Right cardiac atrium (tissue), 5 donors: ENCODE data around the gene SNTG2. TPM values are rescaled to one million over a fixed set of nuclear protein-coding genes. Genes with fewer than 3 reads are reported as not detected.
"Not testable (repeated sequence)": the region's sequence is repeated elsewhere in the genome, so short reads cannot be mapped to it uniquely, and the experiment has no call there.

ENCODE experiments used
- ATAC-seq, 2 donors: fragments of 200-7000 bp; cut with Tn5 transposase; one replicate each; pipeline versions ENCODE4 v1.8.0 to v1.9.1; 2020; ENCODE audit warnings: moderate library complexity in 2 of 2, mild to moderate bottlenecking in 1 of 2
- DNase-seq, 3 donors: peaks; one replicate each; pipeline ENCODE4 v3.0.0-alpha.2; 2020
- H3K27ac ChIP-seq: one replicate; pipeline ENCODE4 v1.5.1; 2013; ENCODE audit warnings: mild to moderate bottlenecking, low read length, control low read depth, moderate library complexity
- H3K27me3 ChIP-seq: one replicate; pipeline ENCODE4 v1.6.1; 2013; ENCODE audit not compliant: control insufficient read depth, insufficient read depth
- H3K4me1 ChIP-seq: one replicate; pipeline ENCODE4 v1.6.1; 2013; ENCODE audit warnings: low read length; ENCODE audit not compliant: control insufficient read depth, insufficient read depth
- H3K4me3 ChIP-seq: one replicate; pipeline ENCODE4 v1.5.1; 2013; ENCODE audit warnings: low read length, control low read depth
- H3K9me3 ChIP-seq: one replicate; pipeline ENCODE4 v1.6.1; 2013; ENCODE audit warnings: low read length; ENCODE audit not compliant: control insufficient read depth
- WGBS: extraction: QIAGEN DNeasy Blood & Tissue Kit; methylation state at CpG from one replicate; pipeline ENCODE4 v1.1.7; 2013; 5-methylcytosine and 5-hydroxymethylcytosine counted together
- intact Hi-C, 4 donors: fragments of 100-400 bp; cut with DNase I; formaldehyde crosslinking; loops; one replicate each; pipeline versions ENCODE4 v1.11.0 to v1.14.0; 2022 to 2023
- polyA plus RNA-seq: library from polyadenylated mRNA; stranded (reverse); fragments of 200-250 nt; gene quantifications from one replicate; pipeline ENCODE4 v1.2.3, GENCODE V29; 2013
- total RNA-seq, 4 donors: library from RNA; stranded (reverse); fragmentation: NEBNext Ultra II Directional; extraction: Animal tissue kit (Norgen Biotek cat#: 25700); gene quantifications; one replicate each; pipeline ENCODE4 v1.2.1, GENCODE V29; 2021
- donor health status: healthy with polysubstance abuse.
- donor health status: DM: no; HTN: yes; CAD: no.
- donor health status: DM: no; HTN: no; CAD: no.
- donor health status: DM: no; HTN: yes; CAD: no; lungs with severe emphysema.
- donor health status: DM: yes; HTN: yes; CAD: no.

The SNTG2 gene
- total and polyA plus RNA-seq, 5 donors, result 0.34 to 2.0 (median 0.93) TPM; not detected in 1

DNA sequence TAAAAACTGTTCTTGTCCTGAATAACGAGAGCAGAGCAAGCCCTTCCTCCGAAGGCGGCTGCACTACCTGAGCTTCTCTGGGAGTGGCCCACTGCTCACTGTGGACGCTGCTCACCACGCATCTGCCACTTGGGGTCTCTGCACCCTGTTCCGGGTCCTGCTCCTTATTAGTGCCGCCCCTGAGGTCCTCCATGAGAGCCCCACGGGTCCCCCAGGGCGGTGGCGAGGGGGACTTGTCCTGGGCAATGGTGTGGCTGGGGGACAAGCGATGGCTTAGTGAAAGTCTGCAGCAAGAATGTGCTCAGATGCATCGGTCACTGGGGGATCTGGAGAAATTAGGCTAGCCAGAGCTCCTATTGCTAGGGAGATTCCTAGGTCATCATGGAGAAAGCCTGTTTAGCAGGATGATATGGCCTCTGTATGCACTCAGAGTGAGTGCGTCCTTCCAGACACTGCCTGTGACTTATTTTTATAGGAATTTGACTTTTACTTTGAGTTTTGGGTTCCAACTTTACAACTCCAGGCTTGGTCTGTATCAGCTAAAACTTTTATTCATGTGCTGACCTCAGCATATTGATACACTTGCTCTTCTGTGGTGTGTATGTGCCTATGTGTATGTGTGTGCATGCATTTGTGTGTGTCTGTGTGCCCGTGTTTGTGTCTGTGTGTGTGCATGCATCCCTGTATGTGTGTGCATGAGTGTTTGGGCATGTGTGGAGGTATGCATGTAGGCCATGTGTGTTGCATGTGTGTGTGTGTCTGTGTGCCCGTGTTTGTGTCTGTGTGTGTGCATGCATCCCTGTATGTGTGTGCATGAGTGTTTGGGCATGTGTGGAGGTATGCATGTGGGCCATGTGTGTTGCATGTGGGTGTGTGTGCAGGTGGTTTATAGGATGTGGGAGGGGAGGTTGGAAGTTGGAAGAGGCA is 129.5 kb downstream of the SNTG2 start:
- 87% methylated on average over 15 of the region's 15 CpGs for WGBS
- H3K27ac ChIP-seq, result no peak overlapping the region
- H3K9me3 ChIP-seq, result no peaks in the 10 kb centered on the region
- intact Hi-C loops, result no loop called here
- H3K4me3 ChIP-seq, result no peak overlapping the region
- no peaks in the 10 kb centered on the region for H3K27me3 ChIP-seq
- no peaks in the 10 kb centered on the region for H3K4me1 ChIP-seq
- DNase-seq (no peak), ATAC-seq (no peak)

DNA sequence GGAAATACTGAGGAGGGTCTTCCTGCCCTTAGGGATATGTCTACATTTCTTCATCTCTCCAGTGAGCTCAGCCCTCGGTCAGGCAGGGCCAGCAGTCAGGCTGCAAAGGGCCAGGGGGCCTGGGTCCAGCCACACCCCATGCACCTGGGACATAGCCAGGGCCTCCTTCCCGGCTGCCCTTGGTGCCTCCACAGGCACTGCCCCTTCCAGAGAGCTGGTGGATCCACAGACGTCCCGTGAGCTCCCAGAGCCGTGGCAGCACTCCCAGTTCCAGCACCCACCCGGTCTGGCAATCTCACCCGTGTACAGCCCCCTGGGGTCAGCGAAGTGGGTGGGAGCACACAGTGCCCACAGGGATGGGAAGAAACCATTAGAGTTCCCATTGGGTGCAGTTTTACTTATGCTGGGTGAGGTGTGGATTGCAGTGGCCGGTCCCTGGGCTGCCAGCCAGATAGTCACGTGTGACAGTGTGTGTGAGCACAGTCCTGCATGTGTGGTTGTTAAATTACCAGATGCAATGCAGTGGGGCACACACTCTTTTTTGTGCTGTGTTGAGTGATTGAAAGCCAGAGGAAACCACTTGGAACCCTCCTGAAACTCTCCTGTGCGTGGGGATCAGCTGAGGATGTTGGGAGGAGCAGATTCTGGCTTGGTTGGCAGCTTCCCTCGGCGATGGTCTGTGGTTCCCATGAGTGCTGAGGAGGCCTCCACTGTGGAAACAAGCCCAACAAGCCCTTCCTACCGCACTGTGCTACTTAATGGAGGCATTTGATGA is 131.0 kb downstream of the SNTG2 start:
- intact Hi-C loops, result no loop called here
- H3K9me3 ChIP-seq, result no peaks in the 10 kb centered on the region
- H3K4me1 ChIP-seq, result no peaks in the 10 kb centered on the region
- no peaks in the 10 kb centered on the region for H3K27me3 ChIP-seq
- ATAC-seq, result peak; percentile 48 to 79
- H3K27ac ChIP-seq, result no peak overlapping the region
- 45% methylated on average over 14 of the region's 14 CpGs for WGBS
- H3K4me3 ChIP-seq, result no peak overlapping the region
- DNase-seq, result peak; percentile 63 to 80 (median 71)

DNA sequence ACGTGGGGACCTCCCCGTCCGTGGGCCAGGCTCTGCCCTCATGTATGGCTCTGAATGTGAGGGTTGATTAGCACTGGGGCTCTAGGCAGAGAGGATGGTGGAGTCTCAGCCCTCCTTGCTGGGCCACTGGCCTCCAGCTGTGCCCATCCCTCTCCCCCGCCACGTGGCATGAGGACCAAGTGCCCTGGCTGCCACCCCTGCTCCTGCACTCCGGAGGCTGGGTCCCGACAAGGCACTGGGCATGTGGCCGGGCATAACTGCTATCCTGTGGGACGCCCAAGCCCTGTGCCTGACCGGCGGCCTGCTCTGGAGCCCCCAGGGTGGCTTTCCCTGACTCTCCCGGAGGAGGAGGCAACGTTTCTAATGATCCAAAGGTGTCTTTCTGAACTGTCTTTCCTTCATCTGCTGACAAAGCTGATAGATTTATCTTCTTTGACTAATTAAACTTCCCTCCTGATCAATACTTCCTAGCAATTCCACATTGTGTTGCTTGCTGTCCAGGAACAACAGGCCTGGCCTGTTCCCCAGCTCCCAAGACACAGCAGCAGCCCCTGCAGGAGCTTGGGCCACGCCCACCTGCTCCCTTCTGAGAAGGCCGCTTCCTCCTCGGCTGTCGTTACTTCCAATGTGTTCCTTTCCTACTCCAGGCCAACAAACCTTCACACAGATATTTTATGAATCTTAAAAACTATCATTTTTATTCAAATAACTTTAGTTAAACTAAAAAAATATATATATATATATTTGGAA is 132.0 kb downstream of the SNTG2 start:
- no peaks in the 10 kb centered on the region for H3K4me1 ChIP-seq
- no peaks in the 10 kb centered on the region for H3K9me3 ChIP-seq
- WGBS, result 79% methylated on average over 17 of the region's 17 CpGs
- H3K27me3 ChIP-seq, result no peaks in the 10 kb centered on the region
- intact Hi-C loops, result no loop called here
- no peak overlapping the region for H3K27ac ChIP-seq
- no peak overlapping the region for H3K4me3 ChIP-seq
- no peak for DNase-seq
- ATAC-seq, result no peak

DNA sequence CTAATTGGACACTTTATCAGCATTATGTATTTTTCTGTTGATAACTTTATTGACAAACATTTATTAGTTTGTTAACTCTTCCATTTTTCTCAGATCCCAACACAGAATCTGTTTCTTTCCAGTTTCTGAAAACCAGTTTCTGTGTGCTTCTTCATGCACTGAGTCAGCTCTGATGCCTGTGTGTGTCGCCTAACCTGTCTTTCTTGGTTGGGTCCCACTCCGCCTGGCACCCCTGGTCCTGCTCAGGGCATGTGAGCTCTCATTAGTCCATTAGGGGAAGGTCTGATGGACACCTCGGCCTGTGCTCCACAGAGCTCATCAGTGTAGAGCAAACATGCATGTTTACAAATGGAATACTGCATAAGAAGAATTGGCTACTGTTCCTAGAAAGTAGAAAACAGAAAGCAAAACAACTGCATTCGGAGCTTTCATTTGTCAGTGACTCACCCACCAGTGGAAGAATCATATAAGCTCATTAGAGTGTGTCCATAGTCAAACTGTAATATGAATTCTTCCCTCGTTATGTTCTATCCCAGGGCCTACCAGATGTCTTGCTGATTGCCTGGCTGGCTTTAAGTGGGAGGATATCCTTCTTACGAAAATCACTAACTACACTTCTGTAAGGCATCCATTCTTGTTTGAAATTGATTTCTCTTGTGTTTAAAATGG is 137.7 kb downstream of the SNTG2 start:
- intact Hi-C loops, result no loop called here
- ATAC-seq (no peak), DNase-seq (no peak)
- 75% methylated on average over 6 of the region's 6 CpGs for WGBS
- H3K27me3 ChIP-seq, result no peaks in the 10 kb centered on the region
- H3K9me3 ChIP-seq, result no peaks in the 10 kb centered on the region
- no peaks in the 10 kb centered on the region for H3K4me1 ChIP-seq
- no peak overlapping the region for H3K4me3 ChIP-seq
- no peak overlapping the region for H3K27ac ChIP-seq

DNA sequence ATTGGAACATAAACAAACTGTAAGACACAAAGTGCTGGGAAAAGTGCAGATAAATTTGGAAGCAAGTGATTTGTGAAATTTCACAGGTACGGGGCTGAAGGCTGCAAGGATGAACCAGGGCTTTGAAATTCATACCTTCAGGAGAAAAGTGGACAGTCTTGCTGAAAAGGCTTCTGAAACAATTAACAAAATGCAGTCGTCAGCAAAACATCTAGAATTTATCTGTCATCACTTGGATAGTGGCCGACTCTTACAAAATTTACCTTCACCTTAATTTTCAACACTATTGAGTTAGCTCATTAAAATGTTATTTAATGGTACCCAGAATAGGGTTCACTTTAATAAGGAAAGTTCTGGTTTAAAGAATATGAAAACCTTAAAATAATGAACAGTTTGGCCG is 138.3 kb downstream of the SNTG2 start:
- H3K9me3 ChIP-seq, result no peaks in the 10 kb centered on the region
- DNase-seq, result no peak
- no peak overlapping the region for H3K4me3 ChIP-seq
- intact Hi-C loops, result no loop called here
- ATAC-seq, result no peak
- no peak overlapping the region for H3K27ac ChIP-seq
- H3K27me3 ChIP-seq, result no peaks in the 10 kb centered on the region
- 75% methylated on average over 4 of the region's 4 CpGs for WGBS
- H3K4me1 ChIP-seq, result no peaks in the 10 kb centered on the region

DNA sequence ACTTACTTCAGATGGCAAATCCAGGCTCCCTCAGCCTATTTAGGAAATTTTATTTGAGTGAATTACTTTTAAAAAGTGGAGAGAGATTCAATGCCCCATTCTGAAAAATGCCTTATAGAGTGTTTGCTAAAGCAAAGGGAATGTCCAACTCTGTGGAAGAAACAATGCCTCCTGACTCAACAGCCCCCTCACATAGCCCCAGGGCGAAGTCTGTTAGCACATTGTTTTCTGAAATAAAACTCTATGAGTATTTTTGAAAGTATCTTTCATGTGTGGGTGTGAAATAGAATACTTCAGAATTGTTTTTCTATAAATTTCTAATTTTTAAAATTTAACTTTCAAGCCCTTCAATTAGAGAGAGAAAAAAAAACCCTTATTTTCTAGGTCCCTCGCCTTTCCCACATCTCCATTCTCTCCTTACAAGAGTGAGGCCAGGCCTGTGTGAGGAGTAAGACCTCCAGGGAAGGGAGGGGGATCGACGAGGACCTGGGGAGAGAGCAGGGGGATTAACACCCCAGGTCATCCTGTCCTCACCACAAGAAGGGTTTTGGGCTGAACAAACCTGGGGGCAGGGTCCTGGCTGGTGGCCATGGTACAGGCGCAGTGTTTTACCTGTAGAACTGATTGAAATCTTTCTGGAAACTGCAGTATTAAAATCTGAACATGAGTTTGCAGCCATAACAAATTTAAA is 141.4 kb downstream of the SNTG2 start:
- Histone ChIP-seq H3K27ac (no peak overlapping the region), H3K4me1 (no peaks in the 10 kb centered on the region), H3K9me3 (no peaks in the 10 kb centered on the region), H3K4me3 (no peak overlapping the region), H3K27me3 (no peaks in the 10 kb centered on the region)
- ATAC-seq (no peak), DNase-seq (no peak)
- intact Hi-C loops, result no loop called here
- WGBS, result 90% methylated on average over 5 of the region's 5 CpGs

DNA sequence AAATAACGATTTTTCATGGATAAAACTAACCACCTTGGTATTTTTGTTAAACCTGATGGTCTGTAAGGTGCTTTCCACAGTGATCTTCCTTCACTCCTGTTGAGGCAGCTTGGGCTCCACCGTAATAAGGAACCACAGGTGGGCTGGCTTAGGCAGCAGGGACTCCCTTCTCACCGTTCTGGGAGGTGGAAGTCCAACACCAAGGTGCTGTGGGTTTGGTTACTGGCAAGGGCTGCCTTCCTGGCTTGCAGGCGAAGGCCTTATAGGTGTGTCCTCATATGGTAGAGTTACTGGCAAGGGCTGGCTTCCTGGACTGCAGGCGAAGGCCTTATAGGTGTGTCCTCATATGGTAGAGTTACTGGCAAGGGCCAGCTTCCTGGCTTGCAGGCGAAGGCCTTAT is 143.0 kb downstream of the SNTG2 start:
- WGBS, result 80% methylated on average over 6 of the region's 6 CpGs
- H3K4me3 ChIP-seq, H3K27ac ChIP-seq, H3K4me1 ChIP-seq, ATAC-seq, H3K27me3 ChIP-seq, intact Hi-C loops, H3K9me3 ChIP-seq, DNase-seq: not testable (repeated sequence)

DNA sequence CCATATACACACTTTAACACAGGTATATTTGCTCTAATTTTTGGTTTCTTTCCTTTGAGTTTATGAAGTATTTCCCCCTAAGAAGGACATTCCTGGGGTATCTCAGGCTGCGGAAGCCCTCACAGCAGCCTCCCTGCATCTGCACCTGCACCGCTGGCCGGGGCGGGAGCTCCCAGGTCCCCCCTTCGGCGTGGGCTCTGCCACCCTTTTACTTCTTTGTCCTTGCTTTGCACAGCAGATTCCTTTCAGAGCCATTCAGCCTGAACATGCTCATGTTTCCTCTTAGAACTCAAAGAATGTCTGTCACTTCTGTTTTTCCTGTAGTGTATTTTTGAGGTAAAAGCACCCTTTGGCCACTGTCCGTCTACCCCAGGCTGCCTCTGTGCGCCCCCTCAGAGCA is 146.5 kb downstream of the SNTG2 start:
- Histone ChIP-seq H3K27me3 (no peaks in the 10 kb centered on the region), H3K27ac (no peak overlapping the region), H3K4me3 (no peak overlapping the region), H3K9me3 (no peaks in the 10 kb centered on the region), H3K4me1 (no peaks in the 10 kb centered on the region)
- WGBS, result 81% methylated on average over 8 of the region's 8 CpGs
- no peak for DNase-seq
- intact Hi-C loops, result no loop called here
- ATAC-seq, result no peak

DNA sequence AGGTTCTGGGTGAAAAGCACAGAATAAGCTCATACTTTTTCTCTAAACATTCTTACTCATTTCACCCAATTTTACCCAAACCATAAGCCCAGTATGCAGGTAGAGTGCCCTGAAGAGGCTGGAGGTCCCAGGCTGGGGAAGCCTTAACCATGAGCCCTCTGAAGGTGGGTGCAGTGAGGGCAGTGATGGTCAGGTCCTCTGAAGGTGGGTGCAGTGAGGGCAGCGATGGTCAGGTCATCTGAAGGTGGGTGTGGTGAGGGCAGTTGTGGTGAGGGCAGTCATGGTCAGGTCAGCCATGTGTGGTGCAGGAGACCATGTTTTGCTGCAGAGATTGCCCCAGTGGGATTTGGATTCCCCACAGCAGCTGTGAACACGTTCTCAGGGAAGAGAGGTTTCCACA is 148.8 kb downstream of the SNTG2 start:
- peak in 1 of 2 donors; percentile 26 for ATAC-seq
- Histone ChIP-seq H3K27ac (no peak overlapping the region), H3K27me3 (no peaks in the 10 kb centered on the region), H3K9me3 (no peaks in the 10 kb centered on the region), H3K4me3 (no peak overlapping the region), H3K4me1 (no peaks in the 10 kb centered on the region)
- WGBS, result 65% methylated on average over 2 of the region's 2 CpGs
- intact Hi-C loops, result no loop called here
- DNase-seq, result no peak
